GM12878 (cell line): ENCODE results near the gene RASA1. TPM values are rescaled to one million over a fixed set of nuclear protein-coding genes. Genes with fewer than 3 reads are reported as not detected.

ENCODE experiments used
- ATAC-seq: fragments of 200-7000 bp; cut with Tn5 transposase; 3 replicates; pipeline ENCODE4 v1.9.1; 2020; ENCODE audit warnings: mild to moderate bottlenecking, moderate library complexity
- BruUV-seq: library from RNA; stranded (reverse); fragments of 400-500 nt; replicated peaks from 2 replicates; lab custom pipeline; 2021; lab: Mats Ljungman, UMichigan
- CTCF ChIA-PET: fragments of 300-600 bp; sonication (Branson Sonifier 250); formaldehyde crosslinking; extraction: SDS; loops from one replicate; lab custom pipeline; 2021; ENCODE audit warnings: inconsistent platforms; lab: Yijun Ruan, JAX
- POLR2A ChIA-PET: fragments of 350-600 bp; formaldehyde crosslinking; extraction: SDS; loops from one replicate; lab custom pipeline; 2021; ENCODE audit warnings: inconsistent platforms; lab: Charles Lee
- RAD21 ChIA-PET: fragments of 300-600 bp; sonication (Branson Sonifier 250); formaldehyde crosslinking; loops from one replicate; lab custom pipeline; 2023; ENCODE audit warnings: antibody characterized with exemption; ENCODE audit not compliant: unreplicated experiment; lab: Charles Lee
- SMC1A ChIA-PET: fragments of 300-600 bp; sonication (Branson Sonifier 250); formaldehyde crosslinking; loops from one replicate; lab custom pipeline; 2023; ENCODE audit not compliant: unreplicated experiment, uncharacterized antibody; lab: Charles Lee
- DNase-seq: peaks from one replicate; pipeline ENCODE4 v3.0.0-alpha.2; 2011; ENCODE audit warnings: low read depth, low spot score
- FAIRE-seq: peaks from 3 replicates; lab custom pipeline; 2011; peaks lifted over from hg19 to GRCh38; lab: Jason Lieb, UNC
- H2AFZ ChIP-seq: 2 replicates; pipeline ENCODE4 v1.6.0; 2011; ENCODE audit warnings: low read depth, low read length, control low read depth; ENCODE audit not compliant: control insufficient read depth
- H3K27ac ChIP-seq: 2 replicates; pipeline ENCODE4 v1.5.1; 2011; ENCODE audit warnings: control low read depth; ENCODE audit not compliant: control insufficient read depth, insufficient read depth
- H3K27me3 ChIP-seq, 2 experiments: replicated peaks in 1 of 2; 2 replicates each; pipeline versions ENCODE4 v1.6.0 to v1.6.1; 2011; ENCODE audit warnings: low read length in 1 of 2; ENCODE audit not compliant: control insufficient read depth in 2 of 2, insufficient read depth in 2 of 2
- H3K36me3 ChIP-seq, 2 experiments: 2 replicates each; pipeline ENCODE4 v1.5.1; 2011; ENCODE audit warnings: low read length in 1 of 2; ENCODE audit not compliant: control insufficient read depth in 2 of 2, insufficient read depth in 2 of 2
- H3K4me1 ChIP-seq: 2 replicates; pipeline ENCODE4 v1.6.1; 2011; ENCODE audit warnings: mild to moderate bottlenecking, low read length, moderate library complexity, mixed read lengths; ENCODE audit not compliant: control insufficient read depth, insufficient read depth
- H3K4me2 ChIP-seq: 2 replicates; pipeline ENCODE4 v1.6.0; 2011; ENCODE audit warnings: control low read depth; ENCODE audit not compliant: control insufficient read depth, insufficient read depth
- H3K4me3 ChIP-seq: fragments of 200-600 bp; sonication (generic); 2 replicates; pipeline ENCODE4 v1.5.1; 2016
- H3K79me2 ChIP-seq: 2 replicates; pipeline ENCODE4 v1.6.0; 2011; ENCODE audit warnings: low read length; ENCODE audit not compliant: control insufficient read depth, insufficient read depth
- H3K9ac ChIP-seq: 2 replicates; pipeline ENCODE4 v1.8.0; 2011; ENCODE audit warnings: low read length, control low read depth, mixed read lengths; ENCODE audit not compliant: control insufficient read depth, insufficient read depth
- H3K9me3 ChIP-seq: replicated peaks from 3 replicates; pipeline ENCODE4 v1.5.1; 2011; ENCODE audit warnings: mild to moderate bottlenecking, low read length; ENCODE audit not compliant: control insufficient read depth, insufficient read depth
- H4K20me1 ChIP-seq: 2 replicates; pipeline ENCODE4 v1.6.0; 2011; ENCODE audit not compliant: control insufficient read depth, insufficient read depth
- ATF7 ChIP-seq: fragments of 450-650 bp; IDR thresholded peaks from 2 replicates; pipeline ENCODE4 v1.6.1; 2016; ENCODE audit warnings: low read depth, mild to moderate bottlenecking
- BRCA1 ChIP-seq: IDR thresholded peaks from 2 replicates; pipeline ENCODE4 v1.6.1; 2011; ENCODE audit warnings: low read depth, low read length, improper control_type of control experiment
- CHD2 ChIP-seq: IDR thresholded peaks from 2 replicates; pipeline ENCODE4 v1.6.1; 2011; ENCODE audit warnings: low read depth, low read length, improper control_type of control experiment, borderline replicate concordance
- EP300 ChIP-seq, 2 experiments: fragments of 150-350 bp in 1 of 2; IDR thresholded peaks; 2 replicates each; pipeline ENCODE4 v1.6.1; 2011 to 2012; ENCODE audit warnings: low read depth in 2 of 2, low read length in 2 of 2, borderline replicate concordance in 1 of 2, improper control_type of control experiment in 1 of 2, inconsistent platforms in 1 of 2; ENCODE audit not compliant: control insufficient read depth in 1 of 2
- HSF1 ChIP-seq: fragments of 150-350 bp; IDR thresholded peaks from 2 replicates; pipeline ENCODE4 v1.6.1; 2014; ENCODE audit warnings: mild to moderate bottlenecking, low read depth, low read length
- KAT2A ChIP-seq: conservative IDR thresholded peaks from 2 replicates; pipeline ENCODE4 v1.6.1; 2011; ENCODE audit warnings: low read depth, low read length; ENCODE audit not compliant: control insufficient read depth
- MAX ChIP-seq: IDR thresholded peaks from 2 replicates; pipeline ENCODE4 v1.6.1; 2012; ENCODE audit warnings: low read depth, low read length, improper control_type of control experiment
- MEF2A ChIP-seq: IDR thresholded peaks from 2 replicates; pipeline ENCODE4 v1.6.1; 2011; ENCODE audit warnings: low read depth, mild to moderate bottlenecking, low read length, moderate library complexity; ENCODE audit not compliant: insufficient read depth
- MTA2 ChIP-seq: fragments of 450-650 bp; IDR thresholded peaks from 2 replicates; pipeline ENCODE4 v1.6.1; 2016; ENCODE audit warnings: low read depth, mild to moderate bottlenecking, moderate library complexity
- NKRF ChIP-seq: fragments of 450-650 bp; conservative IDR thresholded peaks from 2 replicates; pipeline ENCODE4 v1.6.1; 2017; ENCODE audit warnings: mild to moderate bottlenecking, moderate library complexity
- SP1 ChIP-seq: IDR thresholded peaks from one replicate; pipeline ENCODE4 v1.6.1; 2011; ENCODE audit warnings: low read depth, low read length
- TBL1XR1 ChIP-seq: IDR thresholded peaks from 2 replicates; pipeline ENCODE4 v1.6.1; 2012; ENCODE audit warnings: low read depth, low read length, improper control_type of control experiment
- TCF7 ChIP-seq: IDR thresholded peaks from 2 replicates; pipeline ENCODE4 v1.6.1; 2014; ENCODE audit warnings: antibody characterized with exemption, borderline replicate concordance
- USF2 ChIP-seq: IDR thresholded peaks from 2 replicates; pipeline ENCODE4 v1.6.1; 2011; ENCODE audit warnings: low read depth, low read length, improper control_type of control experiment, borderline replicate concordance
- ZBED1 ChIP-seq: IDR thresholded peaks from 2 replicates; pipeline ENCODE4 v1.6.1; 2016; ENCODE audit warnings: borderline replicate concordance
- ZBTB11 ChIP-seq: fragments of 450-650 bp; formaldehyde crosslinking; IDR thresholded peaks from 2 replicates; pipeline ENCODE4 v1.5.0; 2022; ENCODE audit warnings: mild to moderate bottlenecking, missing genetic modification characterization
- WGBS: methylation state at CpG from one replicate; pipeline ENCODE4 v1.1.6; 2016; ENCODE audit warnings: low lambda C conversion rate; ENCODE audit not compliant: insufficient replicate concordance, insufficient coverage; ENCODE audit errors: missing lambda C conversion rate; 5-methylcytosine and 5-hydroxymethylcytosine counted together
- in situ Hi-C: fragments of 300-500 bp; cut with MboI; formaldehyde crosslinking; loops from 9 replicates; pipeline ENCODE4 v1.14.3; 2018; ENCODE audit warnings: mixed read lengths
- intact Hi-C: fragments of 100-400 bp; cut with micrococcal nuclease; formaldehyde crosslinking; loops from one replicate; pipeline ENCODE4 v1.14.2; 2022; ENCODE audit not compliant: unreplicated experiment
- polyA plus RNA-seq, 11 experiments: library from polyadenylated mRNA; depleted of rRNA in 4 of 11; unstranded in 6 of 11; stranded (reverse) in 5 of 11; fragments of >200 nt; fragmentation: Nextera tagmentation in 4 of 11; fragmentation: Illumina TruSeq in 1 of 11; extraction: Ambion mirVana in 4 of 11; extraction: Trizol in 1 of 11; gene quantifications; 1 replicate in 1 of 11; 2 replicates in 10 of 11; pipeline versions ENCODE4 v1.2.1 to v1.2.3, GENCODE V29; 2011 to 2016; ENCODE audit warnings: inconsistent platforms in 2 of 11, missing spikeins in 2 of 11, low read depth in 1 of 11
- total RNA-seq, 4 experiments: library from RNA; depleted of rRNA in 3 of 4; stranded (reverse); fragments of >200 nt in 3 of 4; fragmentation: Illumina TruSeq in 1 of 4; extraction: Trizol in 1 of 4; gene quantifications; 2 replicates each; pipeline versions ENCODE4 v1.2.1 to v1.2.3, GENCODE V29; 2013 to 2021

RASA1 gene
- total and polyA plus RNA-seq, 10 of the 15 experiments (the other 5 are each of a cell fraction or from before 2014, with no cell fraction given), result 7.8 to 72.3 (median 21.8) TPM

- intact Hi-C loops (no loop called here), in situ Hi-C loops (no loop called here)
- no peak overlapping the region for H3K9ac ChIP-seq
- no peak for FAIRE-seq
- H3K4me2 ChIP-seq, result no peak overlapping the region
- no peaks in the 10 kb centered on the region; the same call in 1 of the 2 replicates for H4K20me1 ChIP-seq
- no peak for DNase-seq
- SMC1A ChIA-PET, result interaction anchor here (1.0 to 3.4 kb wide), 3 partner anchors 11 to 257 kb away, joined by 3 to 9 read pairs (median 8); no protein-coding TSS in a partner anchor
- peaks cover 35% of the 10 kb centered on the region for H3K79me2 ChIP-seq
- RAD21 ChIA-PET, result interaction anchor here (2.1 kb wide), 1 partner anchor 257 kb away, joined by 6 read pairs; no protein-coding TSS in a partner anchor
- peaks cover 3% of the 10 kb centered on the region; the same call in 1 of the 3 replicates for H3K9me3 ChIP-seq
- no peak for ATAC-seq
- 73% methylated on average over 2 of the region's 2 CpGs for WGBS
- H3K27ac ChIP-seq, result no peak overlapping the region
- H3K4me1 ChIP-seq, result no peaks in the 10 kb centered on the region
- POLR2A ChIA-PET, result no interaction called here
- H3K4me3 ChIP-seq, result no peak overlapping the region
- CTCF ChIA-PET, result no interaction called here
- no TSS peak for BruUV-seq
- no peak overlapping the region for H2AFZ ChIP-seq
- no peaks in the 10 kb centered on the region for H3K27me3 ChIP-seq
- H3K36me3 ChIP-seq, result peaks cover 0 to 5% of the 10 kb centered on the region in 2 experiments; a peak in 1 of 4 replicates
- TF ChIP-seq ZBED1 (no peak), SP1 (no peak), MTA2 (no peak), MAX (no peak), ATF7 (no peak), CHD2 (no peak), TCF7 (no peak), MEF2A (no peak), EP300 (IDR thresholded peaks at IDR 0.05; ENCODE audit: borderline replicate concordance in 1 of 2, control insufficient read depth in 1 of 2, low read depth in 2 of 2, low read length in 2 of 2) (no peak), KAT2A (no peak), NKRF (no peak), USF2 (no peak), BRCA1 (no peak), TBL1XR1 (no peak), HSF1 (no peak), ZBTB11 (CRISPR knock-in tag) (no peak)
Observed at GRCh38 chr5:87327998-87328397, 60.3 kb downstream of the RASA1 start.
